K562 (cell line): ENCODE measurements around the gene OSCP1. TPM values are rescaled to one million over a fixed set of nuclear protein-coding genes. Genes with fewer than 3 reads are reported as not detected.

Experiments
- ARNT ChIP-seq, 2 experiments: fragments of 450-650 bp; IDR thresholded peaks; 2 replicates each; pipeline ENCODE4 v1.6.1; 2016; ENCODE audit warnings: mild to moderate bottlenecking in 1 of 2
- CREB1 ChIP-seq, 2 experiments: sonication (generic) in 1 of 2; formaldehyde crosslinking in 1 of 2; IDR thresholded peaks; 2 replicates each; pipeline versions ENCODE4 v1.6.1 to v1.8.0; 2012 to 2022; ENCODE audit warnings: inconsistent platforms in 1 of 2, mild to moderate bottlenecking in 1 of 2, missing genetic modification reagents in 1 of 2, moderate library complexity in 1 of 2
- ELF4 ChIP-seq: fragments of 450-650 bp; formaldehyde crosslinking; IDR thresholded peaks from 2 replicates; pipeline ENCODE4 v1.4.0; 2022; ENCODE audit warnings: missing genetic modification characterization
- ERF ChIP-seq: fragments of 450-650 bp; formaldehyde crosslinking; IDR thresholded peaks from 2 replicates; pipeline ENCODE4 v1.4.0; 2020; ENCODE audit warnings: mild to moderate bottlenecking, mixed read lengths
- MAZ ChIP-seq, 2 experiments: fragments of 450-650 bp in 1 of 2; sonication (generic) in 1 of 2; formaldehyde crosslinking; IDR thresholded peaks in 1 of 2; conservative IDR thresholded peaks in 1 of 2; 2 replicates each; pipeline versions ENCODE4 v1.4.0 to v1.5.0; 2020; ENCODE audit warnings: mild to moderate bottlenecking in 1 of 2, missing genetic modification reagents in 1 of 2
- MBD2 ChIP-seq: sonication (generic); IDR thresholded peaks from 2 replicates; pipeline ENCODE4 v1.6.1; 2016; ENCODE audit warnings: low read depth, borderline replicate concordance
- MTA2 ChIP-seq: fragments of 450-650 bp; IDR thresholded peaks from 2 replicates; pipeline ENCODE4 v1.6.1; 2016; ENCODE audit warnings: low read depth
- RFX1 ChIP-seq: fragments of 450-650 bp; IDR thresholded peaks from 2 replicates; pipeline ENCODE4 v1.6.1; 2016; ENCODE audit warnings: mild to moderate bottlenecking, moderate library complexity
- SAP30 ChIP-seq: fragments of 200-600 bp; sonication (generic); IDR thresholded peaks from 2 replicates; pipeline ENCODE4 v1.6.1; 2012; ENCODE audit warnings: borderline replicate concordance, low read depth, mild to moderate bottlenecking, moderate library complexity, low read length, control low read depth, inconsistent platforms; ENCODE audit not compliant: insufficient read depth, poor library complexity, severe bottlenecking
- SIN3A ChIP-seq, 2 experiments: fragments of 150-350 bp in 1 of 2; IDR thresholded peaks; 2 replicates each; pipeline ENCODE4 v1.6.1; 2011 to 2016; ENCODE audit warnings: borderline replicate concordance in 2 of 2, low read depth in 2 of 2, low read length in 2 of 2, mild to moderate bottlenecking in 2 of 2, moderate library complexity in 2 of 2; ENCODE audit not compliant: control insufficient read depth in 1 of 2
- SMAD4 ChIP-seq: fragments of 250-450 bp; sonication (Bioruptor Pico); conservative IDR thresholded peaks from 2 replicates; pipeline ENCODE4 v1.8.0; 2021; ENCODE audit warnings: inconsistent platforms, mild to moderate bottlenecking, moderate library complexity
- ZC3H4 ChIP-seq: sonication (generic); formaldehyde crosslinking; IDR thresholded peaks from 2 replicates; pipeline ENCODE4 v1.9.0; 2021; ENCODE audit warnings: missing genetic modification reagents, borderline replicate concordance
- ZNF589 ChIP-seq: fragments of 200-800 bp; sonication (Bioruptor generic); IDR thresholded peaks from 2 replicates; pipeline ENCODE4 v1.6.1; 2016; ENCODE audit warnings: low read depth, missing genetic modification characterization, missing compliant biosample characterization
- ZNF764 ChIP-seq: fragments of 250-450 bp; sonication (Bioruptor Pico); IDR thresholded peaks from 2 replicates; pipeline ENCODE4 v1.4.0; 2020; ENCODE audit warnings: low read depth, mild to moderate bottlenecking, moderate library complexity
- polyA plus RNA-seq, 8 experiments: library from polyadenylated mRNA; depleted of rRNA in 4 of 8; stranded (reverse) in 5 of 8; unstranded in 3 of 8; fragments of >200 nt; fragmentation: Nextera tagmentation in 2 of 8; fragmentation: Illumina TruSeq in 1 of 8; extraction: Ambion mirVana in 2 of 8; extraction: Trizol in 1 of 8; gene quantifications; 2 replicates each; pipeline versions ENCODE4 v1.2.1 to v1.2.3, GENCODE V29; 2011 to 2014; ENCODE audit warnings: inconsistent platforms in 1 of 8, missing spikeins in 1 of 8
- total RNA-seq, 7 experiments: library from RNA; depleted of rRNA in 6 of 7; stranded (reverse); fragments of >200 nt in 6 of 7; fragmentation: Illumina TruSeq in 2 of 7; extraction: Trizol in 2 of 7; gene quantifications; 2 replicates each; pipeline versions ENCODE4 v1.2.1 to v1.2.3, GENCODE V29; 2011 to 2021; ENCODE audit warnings: low replicate concordance in 1 of 7
- TF ChIP-seq, protein P1 (sequence below): sonication (generic); formaldehyde crosslinking; IDR thresholded peaks from 2 replicates; pipeline ENCODE4 v1.8.0; 2022; ENCODE audit warnings: mild to moderate bottlenecking, missing genetic modification reagents
- TF ChIP-seq, protein P2 (sequence below), 3 experiments: IDR thresholded peaks in 2 of 3; conservative IDR thresholded peaks in 1 of 3; 2 replicates each; pipeline ENCODE4 v1.5.1; 2011 to 2012; ENCODE audit warnings: low read length in 3 of 3, mild to moderate bottlenecking in 3 of 3, control low read depth in 2 of 3, improper control_type of control experiment in 1 of 3, inconsistent platforms in 1 of 3, low read depth in 1 of 3, mixed read lengths in 1 of 3, moderate library complexity in 1 of 3; ENCODE audit not compliant: insufficient read depth in 2 of 3
- TF ChIP-seq, protein P3 (sequence below): fragments of 250-450 bp; sonication (Bioruptor Pico); IDR thresholded peaks from 2 replicates; pipeline ENCODE4 v1.4.0; 2020; ENCODE audit warnings: mild to moderate bottlenecking, moderate library complexity
- TF ChIP-seq, protein P4 (sequence below): sonication (generic); formaldehyde crosslinking; IDR thresholded peaks from 2 replicates; pipeline ENCODE4 v1.8.0; 2022; ENCODE audit warnings: missing genetic modification reagents, mild to moderate bottlenecking, moderate library complexity, borderline replicate concordance
- TF ChIP-seq, protein P5 (sequence below): conservative IDR thresholded peaks from 2 replicates; pipeline ENCODE4 v1.6.1; 2011; ENCODE audit warnings: low read depth, mild to moderate bottlenecking, low read length; ENCODE audit not compliant: control insufficient read depth

OSCP1 gene
- total and polyA plus RNA-seq, 9 of the 15 experiments (the other 6 are each of a cell fraction or from before 2014, with no cell fraction given): 0.15 to 0.40 (median 0.33) TPM; not detected in 5

DNA sequence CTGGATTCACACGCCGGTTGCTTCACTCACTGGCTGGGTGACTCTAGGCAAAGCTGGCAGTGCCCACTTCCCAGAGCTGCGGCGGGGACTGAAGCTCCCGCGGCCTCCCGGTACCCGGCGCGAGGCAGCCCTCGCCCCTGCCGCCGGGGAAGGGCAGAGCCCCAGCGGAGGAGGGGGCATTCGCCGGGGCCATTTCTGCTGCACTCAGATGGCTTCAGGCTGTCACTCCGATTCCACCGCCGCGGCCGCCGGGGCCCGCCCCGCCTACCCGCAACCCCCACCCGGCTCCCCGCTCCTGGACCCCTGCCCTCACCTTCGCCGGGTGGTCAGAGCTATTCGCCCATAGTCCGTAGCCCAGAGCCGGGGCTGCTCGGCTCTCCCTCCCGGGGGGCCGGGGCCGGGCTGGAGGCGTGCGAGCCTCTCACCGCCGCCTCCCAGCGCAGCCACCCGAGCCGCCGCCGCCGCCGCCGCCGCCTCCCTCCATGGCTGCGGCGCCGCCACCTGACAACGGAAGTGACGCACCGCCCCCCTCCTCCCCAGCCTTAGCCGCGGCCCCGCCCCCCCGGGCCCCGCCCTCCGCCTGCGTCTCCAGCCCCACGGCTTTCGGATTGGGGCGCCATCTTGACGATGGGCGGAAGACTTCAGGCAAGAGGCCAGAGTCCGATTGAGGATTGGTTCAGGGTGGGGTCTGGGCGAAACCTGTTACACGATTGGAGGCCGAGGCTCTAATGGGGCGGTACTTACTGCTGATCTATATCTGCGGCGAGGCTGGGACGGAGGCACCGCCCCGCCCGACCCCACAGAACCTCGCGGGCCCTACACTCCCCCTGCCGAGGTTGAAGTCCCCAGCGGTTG, 64.6 kb downstream of the OSCP1 start, which contains the start of gene STK40 (continued):
- TF ChIP-seq MBD2: peak; percentile 100
- TF ChIP-seq MAZ (CRISPR knock-in tag; conservative IDR thresholded peaks at IDR 0.05 in 1 of 2, IDR thresholded peaks at IDR 0.05 in 1 of 2): peak in 1 of 2 experiments; percentile 81
- TF ChIP-seq, protein P1, sequence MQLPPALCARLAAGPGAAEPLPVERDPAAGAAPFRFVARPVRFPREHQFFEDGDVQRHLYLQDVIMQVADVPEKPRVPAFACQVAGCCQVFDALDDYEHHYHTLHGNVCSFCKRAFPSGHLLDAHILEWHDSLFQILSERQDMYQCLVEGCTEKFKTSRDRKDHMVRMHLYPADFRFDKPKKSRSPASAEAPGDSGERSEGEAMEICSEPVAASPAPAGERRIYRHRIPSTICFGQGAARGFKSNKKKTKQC (CRISPR knock-in tag): peak; percentile 26; the same call in 1 of the 2 replicates
- TF ChIP-seq, protein P2, sequence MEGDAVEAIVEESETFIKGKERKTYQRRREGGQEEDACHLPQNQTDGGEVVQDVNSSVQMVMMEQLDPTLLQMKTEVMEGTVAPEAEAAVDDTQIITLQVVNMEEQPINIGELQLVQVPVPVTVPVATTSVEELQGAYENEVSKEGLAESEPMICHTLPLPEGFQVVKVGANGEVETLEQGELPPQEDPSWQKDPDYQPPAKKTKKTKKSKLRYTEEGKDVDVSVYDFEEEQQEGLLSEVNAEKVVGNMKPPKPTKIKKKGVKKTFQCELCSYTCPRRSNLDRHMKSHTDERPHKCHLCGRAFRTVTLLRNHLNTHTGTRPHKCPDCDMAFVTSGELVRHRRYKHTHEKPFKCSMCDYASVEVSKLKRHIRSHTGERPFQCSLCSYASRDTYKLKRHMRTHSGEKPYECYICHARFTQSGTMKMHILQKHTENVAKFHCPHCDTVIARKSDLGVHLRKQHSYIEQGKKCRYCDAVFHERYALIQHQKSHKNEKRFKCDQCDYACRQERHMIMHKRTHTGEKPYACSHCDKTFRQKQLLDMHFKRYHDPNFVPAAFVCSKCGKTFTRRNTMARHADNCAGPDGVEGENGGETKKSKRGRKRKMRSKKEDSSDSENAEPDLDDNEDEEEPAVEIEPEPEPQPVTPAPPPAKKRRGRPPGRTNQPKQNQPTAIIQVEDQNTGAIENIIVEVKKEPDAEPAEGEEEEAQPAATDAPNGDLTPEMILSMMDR (IDR thresholded peaks at IDR 0.05 in 2 of 3, conservative IDR thresholded peaks at IDR 0.05 in 1 of 3; ENCODE audit: insufficient read depth in 2 of 3, low read depth in 1 of 3, low read length in 3 of 3): peak in 1 of 3 experiments; percentile 14; a peak in 1 of 6 replicates
- TF ChIP-seq CREB1 (IDR thresholded peaks at IDR 0.05): peak; percentile 73
- TF ChIP-seq CREB1 (CRISPR knock-in tag; IDR thresholded peaks at IDR 0.05): no peak; the same call in 1 of the 2 replicates
- 0 out of 2 replicates have a peak, but pooled peaks have one; percentile 15 for TF ChIP-seq ELF4 (CRISPR knock-in tag)
- no peak for TF ChIP-seq ZNF764 (CRISPR knock-in tag)
- TF ChIP-seq SAP30: peak; percentile 76
- no peak for TF ChIP-seq MTA2
- TF ChIP-seq, protein P3, sequence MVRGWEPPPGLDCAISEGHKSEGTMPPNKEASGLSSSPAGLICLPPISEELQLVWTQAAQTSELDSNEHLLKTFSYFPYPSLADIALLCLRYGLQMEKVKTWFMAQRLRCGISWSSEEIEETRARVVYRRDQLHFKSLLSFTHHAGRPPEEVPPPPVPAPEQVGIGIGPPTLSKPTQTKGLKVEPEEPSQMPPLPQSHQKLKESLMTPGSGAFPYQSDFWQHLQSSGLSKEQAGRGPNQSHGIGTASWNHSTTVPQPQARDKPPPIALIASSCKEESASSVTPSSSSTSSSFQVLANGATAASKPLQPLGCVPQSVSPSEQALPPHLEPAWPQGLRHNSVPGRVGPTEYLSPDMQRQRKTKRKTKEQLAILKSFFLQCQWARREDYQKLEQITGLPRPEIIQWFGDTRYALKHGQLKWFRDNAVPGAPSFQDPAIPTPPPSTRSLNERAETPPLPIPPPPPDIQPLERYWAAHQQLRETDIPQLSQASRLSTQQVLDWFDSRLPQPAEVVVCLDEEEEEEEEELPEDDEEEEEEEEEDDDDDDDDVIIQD: no peak
- TF ChIP-seq, protein P4, sequence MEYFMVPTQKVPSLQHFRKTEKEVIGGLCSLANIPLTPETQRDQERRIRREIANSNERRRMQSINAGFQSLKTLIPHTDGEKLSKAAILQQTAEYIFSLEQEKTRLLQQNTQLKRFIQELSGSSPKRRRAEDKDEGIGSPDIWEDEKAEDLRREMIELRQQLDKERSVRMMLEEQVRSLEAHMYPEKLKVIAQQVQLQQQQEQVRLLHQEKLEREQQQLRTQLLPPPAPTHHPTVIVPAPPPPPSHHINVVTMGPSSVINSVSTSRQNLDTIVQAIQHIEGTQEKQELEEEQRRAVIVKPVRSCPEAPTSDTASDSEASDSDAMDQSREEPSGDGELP (CRISPR knock-in tag): no peak
- no peak for TF ChIP-seq ZNF589 (CRISPR knock-in tag)
- TF ChIP-seq RFX1: no peak
- no peak for TF ChIP-seq ZC3H4 (CRISPR knock-in tag)
- no peak; the same call in 1 of the 2 replicates for TF ChIP-seq SMAD4 (CRISPR knock-in tag)
- peak; percentile 81; the same call in 1 of the 2 replicates for TF ChIP-seq ERF
- TF ChIP-seq, protein P5, sequence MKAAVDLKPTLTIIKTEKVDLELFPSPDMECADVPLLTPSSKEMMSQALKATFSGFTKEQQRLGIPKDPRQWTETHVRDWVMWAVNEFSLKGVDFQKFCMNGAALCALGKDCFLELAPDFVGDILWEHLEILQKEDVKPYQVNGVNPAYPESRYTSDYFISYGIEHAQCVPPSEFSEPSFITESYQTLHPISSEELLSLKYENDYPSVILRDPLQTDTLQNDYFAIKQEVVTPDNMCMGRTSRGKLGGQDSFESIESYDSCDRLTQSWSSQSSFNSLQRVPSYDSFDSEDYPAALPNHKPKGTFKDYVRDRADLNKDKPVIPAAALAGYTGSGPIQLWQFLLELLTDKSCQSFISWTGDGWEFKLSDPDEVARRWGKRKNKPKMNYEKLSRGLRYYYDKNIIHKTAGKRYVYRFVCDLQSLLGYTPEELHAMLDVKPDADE: peak; percentile 88
- peak in 1 of 2 experiments; percentile 79; a peak in 1 of 4 replicates for TF ChIP-seq ARNT (IDR thresholded peaks at IDR 0.05)
- peak; percentile 50 to 83; a peak in 2 of 4 replicates for TF ChIP-seq SIN3A (IDR thresholded peaks at IDR 0.05; ENCODE audit: borderline replicate concordance in 2 of 2, control insufficient read depth in 1 of 2, low read depth in 2 of 2, low read length in 2 of 2)
